DOHH2 (cell line): ENCODE results near the gene CCDC112.

ENCODE experiments used
- H3F3A ChIP-seq: fragments of 200-600 bp; sonication (generic), shearing (Covaris generic); 2 replicates; pipeline ENCODE4 v1.6.0; 2016; ENCODE audit warnings: antibody characterized with exemption, mild to moderate bottlenecking; ENCODE audit not compliant: control insufficient read depth, insufficient read depth
- H3K27ac ChIP-seq: fragments of 200-600 bp; sonication (generic); 2 replicates; pipeline ENCODE4 v1.5.1; 2014; ENCODE audit warnings: low read depth, mild to moderate bottlenecking, low read length, moderate library complexity
- H3K27me3 ChIP-seq: fragments of 200-600 bp; sonication (generic); 2 replicates; pipeline ENCODE4 v1.6.1; 2014; ENCODE audit warnings: mild to moderate bottlenecking, low read length, mixed read lengths; ENCODE audit not compliant: control insufficient read depth
- H3K36me3 ChIP-seq: fragments of 200-600 bp; sonication (generic); 2 replicates; pipeline ENCODE4 v1.6.1; 2014; ENCODE audit warnings: mild to moderate bottlenecking, low read length, moderate library complexity, mixed read lengths; ENCODE audit not compliant: control insufficient read depth
- H3K4me1 ChIP-seq: fragments of 200-600 bp; sonication (generic); 2 replicates; pipeline ENCODE4 v1.6.1; 2014; ENCODE audit warnings: mild to moderate bottlenecking, low read length, mixed read lengths; ENCODE audit not compliant: control insufficient read depth
- H3K4me2 ChIP-seq: fragments of 200-600 bp; sonication (generic); 2 replicates; pipeline ENCODE4 v1.6.0; 2014; ENCODE audit warnings: mild to moderate bottlenecking, low read length, moderate library complexity
- H3K4me3 ChIP-seq: fragments of 200-600 bp; sonication (generic); 2 replicates; pipeline ENCODE4 v1.5.1; 2014; ENCODE audit warnings: mild to moderate bottlenecking, low read length, mixed read lengths
- H3K79me2 ChIP-seq: fragments of 200-600 bp; sonication (generic); 2 replicates; pipeline ENCODE4 v1.6.1; 2014; ENCODE audit warnings: mild to moderate bottlenecking, low read length, mixed read lengths; ENCODE audit not compliant: control insufficient read depth
- H3K9me2 ChIP-seq: fragments of 200-600 bp; sonication (generic); replicated peaks from 2 replicates; pipeline ENCODE4 v1.6.1; 2014; ENCODE audit warnings: mild to moderate bottlenecking, low read length, mixed read lengths; ENCODE audit not compliant: control insufficient read depth
- H3K9me3 ChIP-seq: fragments of 200-600 bp; sonication (generic); 2 replicates; pipeline ENCODE4 v1.6.1; 2014; ENCODE audit warnings: antibody characterized with exemption, low read length, mixed read lengths; ENCODE audit not compliant: control insufficient read depth, insufficient read depth
- H4K20me1 ChIP-seq: fragments of 200-600 bp; sonication (generic); 2 replicates; pipeline ENCODE4 v1.6.0; 2014; ENCODE audit warnings: low read depth, mild to moderate bottlenecking, antibody characterized with exemption, low read length, moderate library complexity; ENCODE audit not compliant: control insufficient read depth, insufficient read depth
- EZH2phosphoT487 ChIP-seq: fragments of 200-600 bp; sonication (generic); IDR thresholded peaks from 2 replicates; pipeline ENCODE4 v1.6.1; 2017; ENCODE audit warnings: borderline replicate concordance, mild to moderate bottlenecking, antibody characterized with exemption, low read length, moderate library complexity, mixed read lengths
- TF ChIP-seq, protein P1 (sequence below): fragments of 200-600 bp; sonication (generic); IDR thresholded peaks from one replicate; pipeline ENCODE4 v1.5.1; 2014; ENCODE audit warnings: antibody characterized with exemption, mild to moderate bottlenecking, low read depth, low read length; ENCODE audit not compliant: poor library complexity, severe bottlenecking

The CCDC112 gene

DNA sequence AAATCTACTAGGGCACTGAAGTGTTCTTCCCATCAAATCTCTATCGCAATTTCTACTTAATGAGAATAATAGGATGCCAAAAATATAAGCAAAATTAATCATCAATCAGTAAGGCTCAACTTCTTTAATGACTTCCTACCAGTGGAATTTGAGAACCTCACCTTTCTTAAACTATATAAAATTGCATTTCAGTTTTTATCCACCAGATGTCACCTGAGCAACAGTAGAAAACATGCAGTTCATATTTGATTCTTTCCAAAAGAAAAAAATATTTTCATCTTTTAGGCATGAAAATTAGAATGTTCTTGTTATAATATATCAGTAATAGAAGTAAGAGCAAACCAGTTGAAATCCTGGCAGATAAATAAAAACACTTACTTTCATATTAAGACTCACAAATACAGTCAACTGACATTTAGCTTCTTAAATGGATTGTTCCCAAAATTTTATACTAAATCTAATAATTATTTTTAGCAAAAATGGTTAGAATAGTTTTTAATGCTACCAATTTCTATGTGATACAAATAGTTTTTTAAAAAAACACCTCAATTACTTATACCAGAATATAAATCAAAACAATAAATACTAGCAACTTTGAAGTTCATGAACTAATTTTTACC, 13.4 kb upstream of the CCDC112 start:
- no peak for TF ChIP-seq EZH2phosphoT487
- TF ChIP-seq, protein P1, sequence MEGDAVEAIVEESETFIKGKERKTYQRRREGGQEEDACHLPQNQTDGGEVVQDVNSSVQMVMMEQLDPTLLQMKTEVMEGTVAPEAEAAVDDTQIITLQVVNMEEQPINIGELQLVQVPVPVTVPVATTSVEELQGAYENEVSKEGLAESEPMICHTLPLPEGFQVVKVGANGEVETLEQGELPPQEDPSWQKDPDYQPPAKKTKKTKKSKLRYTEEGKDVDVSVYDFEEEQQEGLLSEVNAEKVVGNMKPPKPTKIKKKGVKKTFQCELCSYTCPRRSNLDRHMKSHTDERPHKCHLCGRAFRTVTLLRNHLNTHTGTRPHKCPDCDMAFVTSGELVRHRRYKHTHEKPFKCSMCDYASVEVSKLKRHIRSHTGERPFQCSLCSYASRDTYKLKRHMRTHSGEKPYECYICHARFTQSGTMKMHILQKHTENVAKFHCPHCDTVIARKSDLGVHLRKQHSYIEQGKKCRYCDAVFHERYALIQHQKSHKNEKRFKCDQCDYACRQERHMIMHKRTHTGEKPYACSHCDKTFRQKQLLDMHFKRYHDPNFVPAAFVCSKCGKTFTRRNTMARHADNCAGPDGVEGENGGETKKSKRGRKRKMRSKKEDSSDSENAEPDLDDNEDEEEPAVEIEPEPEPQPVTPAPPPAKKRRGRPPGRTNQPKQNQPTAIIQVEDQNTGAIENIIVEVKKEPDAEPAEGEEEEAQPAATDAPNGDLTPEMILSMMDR, result peak; percentile 49
- Histone ChIP-seq H3K9me3 (no peaks in the 10 kb centered on the region), H3K36me3 (no peaks in the 10 kb centered on the region), H3K79me2 (no peaks in the 10 kb centered on the region), H3K4me3 (no peak overlapping the region), H3K4me1 (no peaks in the 10 kb centered on the region), H3F3A (no peaks in the 10 kb centered on the region), H3K27ac (no peak overlapping the region), H3K4me2 (no peak overlapping the region), H3K9me2 (no peaks in the 10 kb centered on the region), H4K20me1 (no peaks in the 10 kb centered on the region), H3K27me3 (no peaks in the 10 kb centered on the region)

DNA sequence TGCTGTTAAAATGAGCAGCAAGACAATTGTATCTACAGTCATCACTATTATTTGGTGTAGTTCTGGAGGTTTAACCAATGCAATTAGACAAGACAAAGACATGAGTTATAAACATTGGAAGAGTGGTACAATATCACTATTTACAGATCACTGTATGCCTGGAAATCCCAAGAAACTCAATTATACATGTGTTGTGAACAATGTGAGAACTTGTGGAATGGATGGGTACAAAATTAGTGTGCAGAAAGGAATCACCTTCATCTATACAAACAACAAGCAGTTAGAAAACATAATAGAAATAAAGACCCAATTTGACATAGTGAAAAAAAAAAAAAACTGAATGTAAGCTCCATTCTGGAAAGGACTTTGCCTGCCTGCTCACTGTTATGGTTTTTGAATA, 12.4 kb upstream of the CCDC112 start:
- Histone ChIP-seq H3K4me2 (no peak overlapping the region), H3K9me2 (no peaks in the 10 kb centered on the region), H3K4me3 (no peak overlapping the region), H3K79me2 (no peaks in the 10 kb centered on the region), H3F3A (no peaks in the 10 kb centered on the region), H3K4me1 (no peaks in the 10 kb centered on the region), H3K9me3 (no peaks in the 10 kb centered on the region), H3K36me3 (no peaks in the 10 kb centered on the region), H4K20me1 (no peaks in the 10 kb centered on the region), H3K27me3 (no peaks in the 10 kb centered on the region), H3K27ac (no peak overlapping the region)
- TF ChIP-seq, protein P1, result no peak
- TF ChIP-seq EZH2phosphoT487, result no peak

DNA sequence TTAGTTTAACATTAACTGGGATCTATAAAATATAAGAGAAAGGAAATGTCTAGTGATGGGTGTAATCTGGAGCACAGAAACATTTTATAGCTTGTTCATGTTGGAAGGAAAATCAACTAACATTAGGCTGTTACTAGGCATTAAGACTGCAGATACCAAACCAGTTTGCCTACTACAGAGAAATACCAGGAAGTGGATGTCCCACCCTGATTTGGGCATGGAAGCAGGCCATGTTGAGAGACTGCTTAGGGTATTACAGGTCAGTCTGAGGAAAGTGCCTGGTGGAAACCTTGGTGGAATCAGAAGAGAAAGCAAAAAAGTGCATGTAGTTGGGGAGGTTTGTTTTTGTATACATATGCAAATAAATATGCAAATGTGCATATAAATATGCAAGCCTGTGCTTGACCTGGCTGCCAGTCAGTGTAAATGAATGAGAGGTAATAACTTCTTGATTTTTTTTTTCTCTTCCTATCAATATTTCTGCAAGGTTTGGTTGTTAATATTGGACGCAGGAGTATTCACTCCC, 9.6 kb upstream of the CCDC112 start:
- Histone ChIP-seq H3K36me3 (no peaks in the 10 kb centered on the region), H3K4me2 (no peak overlapping the region), H3K9me2 (no peaks in the 10 kb centered on the region), H3K4me1 (no peaks in the 10 kb centered on the region), H3K79me2 (no peaks in the 10 kb centered on the region), H3K9me3 (no peaks in the 10 kb centered on the region), H3K27me3 (no peaks in the 10 kb centered on the region), H3K27ac (no peak overlapping the region), H3F3A (no peaks in the 10 kb centered on the region), H3K4me3 (no peak overlapping the region), H4K20me1 (no peaks in the 10 kb centered on the region)
- TF ChIP-seq, protein P1, result no peak
- no peak for TF ChIP-seq EZH2phosphoT487
